NCI-H460 (cell line): ENCODE measurements around the gene HSPA1A. TPM values are rescaled to one million over a fixed set of nuclear protein-coding genes. Genes with fewer than 3 reads are reported as not detected.
A peak's percentile ranks its signal among the peaks of the same experiment; 100 is the strongest.
"Not testable (repeated sequence)": the region's sequence is repeated elsewhere in the genome, so short reads cannot be mapped to it uniquely, and the experiment has no call there.

Experiments used
- DNase-seq: peaks from one replicate; pipeline ENCODE4 v3.0.0-alpha.2; 2016; ENCODE audit warnings: low read depth; ENCODE audit errors: extremely low read depth
- small RNA-seq, 2 experiments: library from RNA; depleted of rRNA; stranded (forward); fragments of <200 nt; gene quantifications; one replicate each; pipeline ENCODE3, GENCODE V24; 2014
- total RNA-seq: library from RNA; depleted of rRNA; stranded (reverse); fragments of >200 nt; shearing (Covaris generic); gene quantifications from 2 replicates; pipeline ENCODE4 v1.2.3, GENCODE V29; 2014; rRNA removed

The HSPA1A gene
- total RNA-seq, 1 experiment from 2014 or later: 46.7 TPM

DNA sequence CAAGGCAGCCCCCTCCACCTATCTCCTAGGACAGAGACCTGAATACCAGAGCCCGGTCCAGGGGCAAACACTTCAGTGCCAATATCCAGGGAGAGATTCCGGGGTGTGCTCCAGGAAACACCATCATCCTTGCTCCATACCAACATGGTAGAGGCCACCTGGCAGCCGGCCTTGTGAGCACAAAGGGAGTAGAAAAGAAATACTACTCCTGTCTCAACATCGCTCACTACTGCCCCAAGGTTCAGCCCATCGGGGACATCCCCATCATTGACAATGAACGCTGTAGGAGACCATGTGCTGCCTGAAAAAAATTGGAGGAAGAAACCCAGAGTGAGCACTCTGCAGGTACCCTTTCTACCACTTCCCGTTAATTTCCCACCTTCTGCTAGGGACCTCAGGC, 45.8 kb downstream of the HSPA1A start:
- no peak for DNase-seq

DNA sequence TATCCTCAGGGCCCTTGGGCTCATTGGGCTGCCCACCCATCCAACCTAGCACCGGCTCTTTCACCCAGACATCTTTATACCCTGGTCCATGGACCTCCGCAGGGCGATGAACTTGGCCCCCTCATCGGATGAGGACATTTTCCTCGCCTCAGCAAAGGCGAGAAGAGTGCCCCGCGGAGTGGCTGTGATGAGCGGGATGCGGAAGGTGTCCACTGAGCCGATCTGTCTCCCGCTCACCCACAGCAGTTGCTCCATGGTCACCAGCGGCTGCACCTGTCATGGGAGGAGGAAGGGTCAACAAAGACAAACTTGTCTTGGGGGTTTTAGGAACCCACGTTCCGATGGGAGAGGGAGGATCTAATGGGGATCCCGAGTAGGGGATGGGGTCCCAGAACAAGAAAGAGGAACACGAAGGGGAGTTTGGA, 46.6 kb downstream of the HSPA1A start:
- no peak for DNase-seq

DNA sequence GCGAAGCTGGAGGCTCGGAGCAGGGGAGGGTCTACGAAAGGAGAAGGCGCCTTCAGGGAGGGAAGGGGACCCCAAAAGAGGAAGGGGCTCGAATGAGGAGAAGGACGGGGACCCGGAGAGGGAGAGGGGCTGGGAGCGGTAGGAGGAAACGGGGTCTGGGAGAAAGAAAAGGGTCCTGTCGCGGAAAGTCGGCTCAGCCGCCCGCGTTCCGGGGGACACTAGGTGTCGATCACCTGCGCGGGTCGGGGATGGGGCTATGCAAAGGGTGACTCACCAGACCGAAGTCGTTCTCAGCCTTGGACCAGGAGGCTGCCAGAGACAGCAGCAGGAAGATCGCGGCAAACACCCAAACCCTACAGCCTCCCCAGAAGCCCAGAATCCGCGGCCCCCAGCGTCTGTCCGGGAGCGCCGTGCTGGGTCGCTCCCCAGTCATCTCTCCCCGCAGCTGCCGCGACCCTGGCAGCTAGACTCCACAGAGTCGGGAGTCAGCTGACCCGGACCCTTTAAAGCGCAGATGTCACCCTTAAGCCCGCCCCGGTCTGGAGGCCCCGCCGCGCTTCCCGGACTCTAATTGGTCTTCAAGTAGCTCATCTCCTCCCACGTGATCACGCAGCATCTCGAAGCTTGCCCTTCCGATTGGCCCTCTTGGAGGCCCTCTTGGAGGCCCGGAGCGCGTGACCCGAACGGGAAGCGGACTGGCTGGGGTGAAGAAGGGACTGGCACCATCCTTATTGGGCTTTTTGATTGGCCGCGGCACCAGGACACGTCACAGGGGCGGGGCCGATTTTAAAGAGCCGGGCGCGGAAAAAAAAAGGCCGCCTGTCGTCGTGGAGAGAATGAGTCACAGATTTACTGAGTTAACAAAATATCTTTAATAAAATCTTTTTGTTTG, 47.2 kb downstream of the HSPA1A start, which contains the start of gene NEU1:
NEU1 (minus strand) TSS at position 478 of the 892 bp plus-strand sequence; CDS start at position 433, 45 bp downstream.
- peak; percentile 99 for DNase-seq

DNA sequence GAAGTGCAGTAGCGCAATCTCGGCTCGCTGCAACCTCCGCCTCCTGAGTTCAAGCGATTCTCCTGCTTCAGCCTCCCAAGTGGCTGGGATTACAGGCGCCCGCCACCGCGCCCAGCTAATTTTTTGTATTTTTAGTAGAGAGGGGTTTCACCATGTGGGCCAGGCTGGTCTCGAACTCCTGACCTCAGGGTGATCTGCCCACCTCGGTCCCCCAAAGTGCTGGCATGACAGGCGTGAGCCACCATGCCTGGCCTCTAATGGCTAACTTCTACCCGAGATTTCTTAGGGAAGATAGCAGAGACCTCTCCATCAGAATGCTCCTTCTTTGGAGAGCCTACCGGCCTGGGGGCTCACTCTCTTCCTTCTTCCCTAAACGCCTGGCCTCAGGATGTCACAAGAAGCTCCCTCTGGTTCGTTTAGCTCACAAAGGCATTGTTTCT, 48.8 kb downstream of the HSPA1A start:
- DNase-seq: not testable (repeated sequence)

DNA sequence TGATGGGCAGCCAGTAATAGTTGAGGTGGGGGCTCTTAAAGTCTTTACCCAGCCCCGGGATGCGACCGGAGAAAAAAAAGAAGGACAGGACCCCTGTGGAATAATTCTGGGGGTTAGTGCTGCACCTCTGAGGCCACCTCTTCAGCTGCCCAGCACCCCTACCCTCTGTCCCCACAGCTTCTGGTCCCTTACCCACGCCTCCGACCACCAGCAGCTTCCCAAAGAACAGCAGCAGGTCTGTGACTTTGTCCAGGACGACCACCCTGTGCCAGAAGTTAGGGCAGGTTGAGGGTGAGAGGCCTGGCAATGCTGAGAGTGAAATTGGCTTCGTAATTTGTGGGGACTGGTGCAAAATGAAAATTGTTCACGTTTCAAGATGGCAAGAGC, 49.5 kb downstream of the HSPA1A start:
- no peak for DNase-seq

DNA sequence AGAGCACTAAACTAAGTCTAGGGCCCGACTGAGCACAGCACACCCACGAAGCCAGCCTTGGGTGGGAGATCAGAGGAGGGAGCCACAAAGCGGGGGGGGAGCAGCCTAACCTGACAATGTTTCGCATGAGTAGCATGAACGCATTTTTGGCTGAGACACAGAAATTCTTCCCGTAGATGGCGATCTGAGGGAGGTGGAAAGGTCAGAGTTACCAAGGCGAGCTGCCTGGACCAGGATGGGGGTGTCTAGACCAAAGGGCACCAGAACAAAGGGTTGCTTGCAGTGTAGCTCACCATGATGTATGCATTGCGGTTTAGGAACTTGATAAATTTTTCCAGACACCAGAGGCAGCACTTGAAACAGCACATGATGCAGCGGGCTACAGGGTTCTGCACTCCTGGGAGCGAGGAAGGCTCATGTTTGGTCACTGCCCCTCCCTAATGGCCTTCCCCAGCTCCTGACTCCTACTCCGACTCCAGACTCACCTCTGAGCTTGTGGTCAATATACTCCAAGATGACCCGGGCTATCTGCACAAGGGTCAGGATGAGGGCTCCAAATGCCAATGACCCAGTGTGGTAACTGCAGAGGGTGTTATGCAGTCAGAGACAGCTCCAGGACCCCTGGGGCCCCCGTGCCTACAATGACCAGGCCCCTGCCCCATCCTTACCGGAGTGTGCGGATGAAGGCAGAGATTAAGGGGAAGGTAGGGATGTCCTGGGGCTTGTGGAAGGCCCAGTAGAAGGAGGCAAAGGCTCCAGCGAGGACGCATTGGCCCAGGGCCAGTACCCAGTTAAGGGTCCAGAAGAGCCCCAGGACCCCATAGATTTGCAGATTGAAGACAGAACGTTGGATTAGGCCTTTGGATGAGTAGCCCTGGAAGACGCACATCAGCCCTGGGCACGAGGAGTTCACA, 50.1 kb downstream of the HSPA1A start:
- no peak for DNase-seq

Small RNA genes lying within 50 kb of the gene (small RNA-seq; reads per million reads assigned to genes)
- 0 reads per million in 2 experiments for gene RF00019
- gene SNORD48: 85.7 to 474 reads per million in 2 experiments
- 0 reads per million in 2 experiments for gene SNORD52

Other genes starting within 250 kb of the HSPA1A start
- gene LTA, start 243.3 kb upstream of the HSPA1A start, total RNA-seq: not detected in 2 replicates
- not detected in 2 replicates for gene TNF, start 240.0 kb upstream of the HSPA1A start, total RNA-seq
- not detected in 2 replicates for gene LTB, start 233.1 kb upstream of the HSPA1A start, total RNA-seq
- gene LST1, start 229.3 kb upstream of the HSPA1A start, total RNA-seq: not detected in 2 replicates
- not detected in 2 replicates for gene NCR3, start 222.5 kb upstream of the HSPA1A start, total RNA-seq
- not detected in 2 replicates for gene AIF1, start 200.3 kb upstream of the HSPA1A start, total RNA-seq
- 68.9 and 72.2 TPM in 2 replicates for gene PRRC2A, start 194.8 kb upstream of the HSPA1A start, total RNA-seq
- 113 and 133 TPM in 2 replicates for gene BAG6, start 162.9 kb upstream of the HSPA1A start, total RNA-seq
- 2.4 and 2.8 TPM in 2 replicates for gene APOM, start 159.6 kb upstream of the HSPA1A start, total RNA-seq
- gene C6orf47, start 154.8 kb upstream of the HSPA1A start, total RNA-seq: 10.1 and 10.9 TPM in 2 replicates
- gene GPANK1, start 150.5 kb upstream of the HSPA1A start, total RNA-seq: 11.6 and 11.7 TPM in 2 replicates
- gene CSNK2B, start 149.5 kb upstream of the HSPA1A start, total RNA-seq: 110 and 131 TPM in 2 replicates
- 1.9 and 2.8 TPM in 2 replicates for gene LY6G5B, start 145.6 kb upstream of the HSPA1A start, total RNA-seq
- gene LY6G5C, start 134.5 kb upstream of the HSPA1A start, total RNA-seq: 0.95 and 1.3 TPM in 2 replicates
- 40.5 and 55.7 TPM in 2 replicates for gene ABHD16A, start 112.2 kb upstream of the HSPA1A start, total RNA-seq
- gene LY6G6F, start 108.7 kb upstream of the HSPA1A start, total RNA-seq: not detected in 2 replicates
- gene LY6G6D, start 100.2 kb upstream of the HSPA1A start, total RNA-seq: not detected in 2 replicates
- gene LY6G6C, start 93.8 kb upstream of the HSPA1A start, total RNA-seq: not detected in 2 replicates
- gene MPIG6B, start 92.2 kb upstream of the HSPA1A start, total RNA-seq: not detected in 2 replicates
- gene DDAH2, start 86.2 kb upstream of the HSPA1A start, total RNA-seq: 16.4 and 19.1 TPM in 2 replicates
- 376 and 448 TPM in 2 replicates for gene CLIC1, start 79.0 kb upstream of the HSPA1A start, total RNA-seq
- 18.6 and 19.8 TPM in 2 replicates for gene MSH5, start 75.5 kb upstream of the HSPA1A start, total RNA-seq
- 2.8 and 4.7 TPM in 2 replicates for gene SAPCD1, start 52.9 kb upstream of the HSPA1A start, total RNA-seq
- 0.47 and 0.81 TPM in 2 replicates for gene VWA7, start 38.2 kb upstream of the HSPA1A start, total RNA-seq
- 42.1 and 46.7 TPM in 2 replicates for gene VARS1, start 19.8 kb upstream of the HSPA1A start, total RNA-seq
- 62.6 and 64.3 TPM in 2 replicates for gene LSM2, start 8.6 kb upstream of the HSPA1A start, total RNA-seq
- 0.82 and 1.0 TPM in 2 replicates for gene HSPA1L, start 260 bp upstream of the HSPA1A start, total RNA-seq
- 58.3 and 60.4 TPM in 2 replicates for gene HSPA1B, start 12.2 kb downstream of the HSPA1A start, total RNA-seq
- gene NEU1, start 47.3 kb downstream of the HSPA1A start, total RNA-seq: 24.6 and 25.2 TPM in 2 replicates
- gene SLC44A4, start 63.5 kb downstream of the HSPA1A start, total RNA-seq: 0.07 TPM in 1 of 2 replicates, not detected in the other
- gene EHMT2, start 82.2 kb downstream of the HSPA1A start, total RNA-seq: 19.3 and 19.9 TPM in 2 replicates
- gene ZBTB12, start 86.5 kb downstream of the HSPA1A start, total RNA-seq: 1.8 and 2.8 TPM in 2 replicates
- gene C2, start 112.2 kb downstream of the HSPA1A start, total RNA-seq: 0.20 and 0.69 TPM in 2 replicates
- gene CFB, start 130.6 kb downstream of the HSPA1A start, total RNA-seq: not detected in 2 replicates
- gene NELFE, start 143.4 kb downstream of the HSPA1A start, total RNA-seq: 105 and 108 TPM in 2 replicates
- 22.1 and 24.1 TPM in 2 replicates for gene SKIC2, start 143.6 kb downstream of the HSPA1A start, total RNA-seq
- 19.4 and 21.1 TPM in 2 replicates for gene DXO, start 156.6 kb downstream of the HSPA1A start, total RNA-seq
- 0.42 and 0.81 TPM in 2 replicates for gene C4A, start 166.5 kb downstream of the HSPA1A start, total RNA-seq
- gene C4B, start 199.3 kb downstream of the HSPA1A start, total RNA-seq: 0.69 and 0.87 TPM in 2 replicates
- gene CYP21A2, start 222.9 kb downstream of the HSPA1A start, total RNA-seq: not detected in 2 replicates